ENCODE results near the gene SMYD5.
A peak's percentile ranks its signal among the peaks of the same experiment; 100 is the strongest.
"Not testable (repeated sequence)": the region's sequence is repeated elsewhere in the genome, so short reads cannot be mapped to it uniquely, and the experiment has no call there.

SMYD5 gene

GRCh38 chr2:73214120-73215035, at the start of gene SMYD5:
TSS of gene SMYD5 (plus strand) at chr2:73214245. CDS start at chr2:73214267, 22 bp downstream.
- TF ChIP-seq SUZ12 (IDR thresholded peaks at IDR 0.05; ENCODE audit: extremely low read depth, insufficient read depth, insufficient read length), result no peak
- peak; percentile 84 for TF ChIP-seq YY1 (IDR thresholded peaks at IDR 0.05; ENCODE audit: insufficient read depth, insufficient read length)
- TF ChIP-seq ZNF274 (IDR thresholded peaks at IDR 0.05; ENCODE audit: low read depth, low read length), result no peak
- peak within 1 kb of the TSS; percentile 90 for H3K9ac ChIP-seq (ENCODE audit: insufficient read length, low read depth)

GRCh38 chr2:73165978-73166377, 48.1 kb upstream of the SMYD5 start:
- not testable (repeated sequence) for H3K27me3 ChIP-seq (ENCODE audit: insufficient read depth, insufficient read length); H3K4me1 ChIP-seq (ENCODE audit: insufficient read depth, insufficient read length); H3K36me3 ChIP-seq (ENCODE audit: insufficient read depth, insufficient read length, low read length); H3K4me3 ChIP-seq (ENCODE audit: insufficient read length, low read depth); DNase-seq (ENCODE audit: low read depth, low spot score); H3K9me3 ChIP-seq (ENCODE audit: insufficient read depth, low read length); H3K9ac ChIP-seq (ENCODE audit: insufficient read length, low read depth)

More at GRCh38 chr2:73214120-73215035, at the start of gene SMYD5:
- Histone ChIP-seq H3K27me3 (ENCODE audit: insufficient read depth, insufficient read length) (no peaks in the 10 kb centered on the region), H3K9me3 (ENCODE audit: insufficient read depth, low read length) (no peaks in the 10 kb centered on the region), H3K36me3 (ENCODE audit: insufficient read depth, insufficient read length, low read length) (peaks cover 8% of the 10 kb centered on the region), H3K4me1 (ENCODE audit: insufficient read depth, insufficient read length) (peaks cover 3% of the 10 kb centered on the region), H3K4me3 (ENCODE audit: insufficient read length, low read depth) (peak within 1 kb of the TSS; percentile 92)
- DNase-seq (ENCODE audit: low read depth, low spot score), result peak; percentile 78

GRCh38 chr2:73166813-73167212, 47.2 kb upstream of the SMYD5 start:
- not testable (repeated sequence) for H3K4me1 ChIP-seq (ENCODE audit: insufficient read depth, insufficient read length); H3K4me3 ChIP-seq (ENCODE audit: insufficient read length, low read depth); DNase-seq (ENCODE audit: low read depth, low spot score); H3K9me3 ChIP-seq (ENCODE audit: insufficient read depth, low read length); H3K36me3 ChIP-seq (ENCODE audit: insufficient read depth, insufficient read length, low read length); H3K9ac ChIP-seq (ENCODE audit: insufficient read length, low read depth); H3K27me3 ChIP-seq (ENCODE audit: insufficient read depth, insufficient read length)

GRCh38 chr2:73168348-73168747, 45.7 kb upstream of the SMYD5 start:
- not testable (repeated sequence) for DNase-seq (ENCODE audit: low read depth, low spot score); H3K27me3 ChIP-seq (ENCODE audit: insufficient read depth, insufficient read length)

GRCh38 chr2:73170341-73170740, 43.7 kb upstream of the SMYD5 start:
- H3K36me3 ChIP-seq (ENCODE audit: insufficient read depth, insufficient read length, low read length); H3K9ac ChIP-seq (ENCODE audit: insufficient read length, low read depth); H3K4me3 ChIP-seq (ENCODE audit: insufficient read length, low read depth); H3K4me1 ChIP-seq (ENCODE audit: insufficient read depth, insufficient read length); DNase-seq (ENCODE audit: low read depth, low spot score); H3K9me3 ChIP-seq (ENCODE audit: insufficient read depth, low read length): not testable (repeated sequence)
- peaks cover 27% of the 10 kb centered on the region for H3K27me3 ChIP-seq (ENCODE audit: insufficient read depth, insufficient read length)

More at GRCh38 chr2:73168348-73168747, 45.7 kb upstream of the SMYD5 start:
- H3K4me1 ChIP-seq (ENCODE audit: insufficient read depth, insufficient read length); H3K9ac ChIP-seq (ENCODE audit: insufficient read length, low read depth); H3K4me3 ChIP-seq (ENCODE audit: insufficient read length, low read depth); H3K36me3 ChIP-seq (ENCODE audit: insufficient read depth, insufficient read length, low read length); H3K9me3 ChIP-seq (ENCODE audit: insufficient read depth, low read length): not testable (repeated sequence)

GRCh38 chr2:73172963-73173362, 41.1 kb upstream of the SMYD5 start:
- no peaks in the 10 kb centered on the region for H3K36me3 ChIP-seq (ENCODE audit: insufficient read depth, insufficient read length, low read length)
- DNase-seq (ENCODE audit: low read depth, low spot score), result no peak
- H3K4me1 ChIP-seq (ENCODE audit: insufficient read depth, insufficient read length), result peaks cover 14% of the 10 kb centered on the region
- TF ChIP-seq YY1 (IDR thresholded peaks at IDR 0.05; ENCODE audit: insufficient read depth, insufficient read length), result no peak
- no peak for TF ChIP-seq SUZ12 (IDR thresholded peaks at IDR 0.05; ENCODE audit: extremely low read depth, insufficient read depth, insufficient read length)
- no peak for TF ChIP-seq ZNF274 (IDR thresholded peaks at IDR 0.05; ENCODE audit: low read depth, low read length)
- peaks cover 53% of the 10 kb centered on the region for H3K27me3 ChIP-seq (ENCODE audit: insufficient read depth, insufficient read length)
- H3K9me3 ChIP-seq (ENCODE audit: insufficient read depth, low read length), result peaks cover 4% of the 10 kb centered on the region; the same call in 1 of the 2 replicates
- H3K4me3 ChIP-seq (ENCODE audit: insufficient read length, low read depth), result no peak overlapping the region
- H3K9ac ChIP-seq (ENCODE audit: insufficient read length, low read depth), result no peak overlapping the region

- Histone ChIP-seq H3K9me3 (ENCODE audit: insufficient read depth, low read length) (peaks cover 5% of the 10 kb centered on the region; the same call in 1 of the 2 replicates), H3K36me3 (ENCODE audit: insufficient read depth, insufficient read length, low read length) (no peaks in the 10 kb centered on the region), H3K27me3 (ENCODE audit: insufficient read depth, insufficient read length) (peaks cover 60% of the 10 kb centered on the region), H3K4me1 (ENCODE audit: insufficient read depth, insufficient read length) (peaks cover 14% of the 10 kb centered on the region), H3K9ac (ENCODE audit: insufficient read length, low read depth) (no peak overlapping the region), H3K4me3 (ENCODE audit: insufficient read length, low read depth) (no peak overlapping the region)
- no peak for TF ChIP-seq ZNF274 (IDR thresholded peaks at IDR 0.05; ENCODE audit: low read depth, low read length)
- DNase-seq (ENCODE audit: low read depth, low spot score), result no peak
Observed at GRCh38 chr2:73173781-73174180, 40.3 kb upstream of the SMYD5 start.

GRCh38 chr2:73174244-73174643, 39.8 kb upstream of the SMYD5 start:
- Histone ChIP-seq H3K36me3 (ENCODE audit: insufficient read depth, insufficient read length, low read length) (no peaks in the 10 kb centered on the region), H3K4me3 (ENCODE audit: insufficient read length, low read depth) (no peak overlapping the region), H3K27me3 (ENCODE audit: insufficient read depth, insufficient read length) (peaks cover 60% of the 10 kb centered on the region), H3K9ac (ENCODE audit: insufficient read length, low read depth) (no peak overlapping the region), H3K4me1 (ENCODE audit: insufficient read depth, insufficient read length) (peaks cover 14% of the 10 kb centered on the region), H3K9me3 (ENCODE audit: insufficient read depth, low read length) (peaks cover 5% of the 10 kb centered on the region; the same call in 1 of the 2 replicates)
- TF ChIP-seq SUZ12 (IDR thresholded peaks at IDR 0.05; ENCODE audit: extremely low read depth, insufficient read depth, insufficient read length) (no peak), YY1 (IDR thresholded peaks at IDR 0.05; ENCODE audit: insufficient read depth, insufficient read length) (no peak), ZNF274 (IDR thresholded peaks at IDR 0.05; ENCODE audit: low read depth, low read length) (no peak)
- DNase-seq (ENCODE audit: low read depth, low spot score), result no peak

Measured in NT2/D1 (cell line).